ENCODE results near the gene CEACAM5.

DNA sequence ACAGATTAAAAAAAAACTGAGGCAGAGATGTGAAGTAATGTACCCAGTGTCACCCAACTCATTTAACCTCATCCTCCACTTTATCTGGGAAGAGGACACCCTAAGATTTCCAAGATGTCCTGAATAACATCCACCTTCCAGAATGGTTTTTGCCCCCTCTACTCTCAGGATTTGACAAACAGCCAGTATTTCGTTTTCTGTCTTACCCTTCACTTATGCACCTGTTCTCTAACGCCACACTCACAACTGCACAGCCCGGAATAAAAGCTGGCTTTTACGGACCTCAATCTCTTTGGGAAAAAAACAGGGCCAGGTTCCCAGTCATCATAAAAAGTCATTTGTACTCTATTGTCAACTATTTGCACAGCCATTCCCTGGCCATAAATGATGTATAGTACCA is 25.7 kb downstream of the CEACAM5 start:
- TF ChIP-seq, protein P1, sequence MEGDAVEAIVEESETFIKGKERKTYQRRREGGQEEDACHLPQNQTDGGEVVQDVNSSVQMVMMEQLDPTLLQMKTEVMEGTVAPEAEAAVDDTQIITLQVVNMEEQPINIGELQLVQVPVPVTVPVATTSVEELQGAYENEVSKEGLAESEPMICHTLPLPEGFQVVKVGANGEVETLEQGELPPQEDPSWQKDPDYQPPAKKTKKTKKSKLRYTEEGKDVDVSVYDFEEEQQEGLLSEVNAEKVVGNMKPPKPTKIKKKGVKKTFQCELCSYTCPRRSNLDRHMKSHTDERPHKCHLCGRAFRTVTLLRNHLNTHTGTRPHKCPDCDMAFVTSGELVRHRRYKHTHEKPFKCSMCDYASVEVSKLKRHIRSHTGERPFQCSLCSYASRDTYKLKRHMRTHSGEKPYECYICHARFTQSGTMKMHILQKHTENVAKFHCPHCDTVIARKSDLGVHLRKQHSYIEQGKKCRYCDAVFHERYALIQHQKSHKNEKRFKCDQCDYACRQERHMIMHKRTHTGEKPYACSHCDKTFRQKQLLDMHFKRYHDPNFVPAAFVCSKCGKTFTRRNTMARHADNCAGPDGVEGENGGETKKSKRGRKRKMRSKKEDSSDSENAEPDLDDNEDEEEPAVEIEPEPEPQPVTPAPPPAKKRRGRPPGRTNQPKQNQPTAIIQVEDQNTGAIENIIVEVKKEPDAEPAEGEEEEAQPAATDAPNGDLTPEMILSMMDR (IDR thresholded peaks at IDR 0.05; ENCODE audit: poor library complexity), result no peak
- no peak for TF ChIP-seq EZH2 (IDR thresholded peaks at IDR 0.05; ENCODE audit: borderline replicate concordance)

All from hepatocyte (in vitro differentiated cells).